K562 (cell line): ENCODE results near the gene FBXO21. TPM values are rescaled to one million over a fixed set of nuclear protein-coding genes. Genes with fewer than 3 reads are reported as not detected.

Experiments
- ATAC-seq: fragments of 200-7000 bp; cut with Tn5 transposase; 3 replicates; pipeline ENCODE4 v1.9.1; 2020; ENCODE audit warnings: moderate library complexity
- BruUV-seq: library from RNA; stranded (reverse); fragments of 400-500 nt; replicated peaks from 2 replicates; lab custom pipeline; 2021; lab: Mats Ljungman, UMichigan
- CTCF ChIA-PET: fragments of 300-600 bp; formaldehyde crosslinking; extraction: SDS; loops from one replicate; lab custom pipeline; 2021; ENCODE audit warnings: low intra/inter-chr PET ratio; lab: Yijun Ruan, JAX
- POLR2A ChIA-PET: fragments of 300-600, 350-650 bp; sonication (Branson Sonifier 250); formaldehyde crosslinking; extraction: SDS; loops from one replicate; lab custom pipeline; 2021; ENCODE audit warnings: antibody characterized with exemption, inconsistent platforms; lab: Yijun Ruan, JAX
- DNase-seq, 4 experiments: peaks; one replicate each; pipeline versions ENCODE4 v3.0.0 to v3.0.0-alpha.2; 2011 to 2018; ENCODE audit warnings: low spot score in 3 of 4, mixed read lengths in 3 of 4; ENCODE audit errors: extremely low read depth in 1 of 4
- FAIRE-seq: peaks from 2 replicates; lab custom pipeline; 2011; peaks lifted over from hg19 to GRCh38; lab: Jason Lieb, UNC
- H2AFZ ChIP-seq: 2 replicates; pipeline ENCODE4 v1.6.0; 2011; ENCODE audit warnings: low read depth, low read length, control low read depth, inconsistent platforms
- H3K27ac ChIP-seq: fragments of 200-600 bp; 3 replicates; pipeline ENCODE4 v1.8.0; 2011; ENCODE audit warnings: low read depth, mild to moderate bottlenecking, control low read depth, inconsistent platforms, low read length, moderate library complexity, mixed read lengths; ENCODE audit errors: extremely low read depth
- H3K27me3 ChIP-seq, 2 experiments: fragments of 300-600 bp in 1 of 2; 2 replicates in 1 of 2; 3 replicates in 1 of 2; pipeline versions ENCODE4 v1.6.0 to v1.8.0; 2011; ENCODE audit warnings: inconsistent platforms in 2 of 2, low read length in 2 of 2, mild to moderate bottlenecking in 1 of 2, mixed read lengths in 1 of 2, moderate library complexity in 1 of 2; ENCODE audit not compliant: control insufficient read depth in 2 of 2, insufficient read depth in 2 of 2
- H3K36me3 ChIP-seq: fragments of 300-600 bp; 3 replicates; pipeline ENCODE4 v1.8.0; 2011; ENCODE audit warnings: mild to moderate bottlenecking, low read length, inconsistent platforms; ENCODE audit not compliant: control insufficient read depth, insufficient read depth
- H3K4me1 ChIP-seq, 2 experiments: fragments of 200-600 bp in 1 of 2; replicated peaks in 1 of 2; 2 replicates in 1 of 2; 3 replicates in 1 of 2; pipeline versions ENCODE4 v1.5.1 to v1.8.0; 2011; ENCODE audit warnings: inconsistent platforms in 2 of 2, low read length in 2 of 2, mild to moderate bottlenecking in 1 of 2, mixed read lengths in 1 of 2, moderate library complexity in 1 of 2; ENCODE audit not compliant: control insufficient read depth in 2 of 2, insufficient read depth in 2 of 2
- H3K4me2 ChIP-seq: 2 replicates; pipeline ENCODE4 v1.6.1; 2011; ENCODE audit warnings: low read length, control low read depth, inconsistent platforms, mixed read lengths; ENCODE audit not compliant: insufficient read depth
- H3K4me3 ChIP-seq: fragments of 200-600 bp; sonication (generic), shearing (Covaris generic); 2 replicates; pipeline ENCODE4 v1.5.1; 2016; ENCODE audit warnings: control low read depth, inconsistent platforms
- H3K79me2 ChIP-seq: fragments of 200-600 bp; 3 replicates; pipeline ENCODE4 v1.8.0; 2011; ENCODE audit warnings: low read length, inconsistent platforms; ENCODE audit not compliant: control insufficient read depth, insufficient read depth
- H3K9ac ChIP-seq, 2 experiments: 2 replicates each; pipeline versions ENCODE4 v1.6.0 to v1.6.1; 2011; ENCODE audit warnings: low read depth in 2 of 2, low read length in 2 of 2, control low read depth in 1 of 2, inconsistent platforms in 1 of 2, mild to moderate bottlenecking in 1 of 2, mixed read lengths in 1 of 2; ENCODE audit not compliant: insufficient read depth in 1 of 2
- H3K9me1 ChIP-seq: one replicate; pipeline ENCODE4 v1.6.0; 2011; ENCODE audit warnings: inconsistent platforms, mild to moderate bottlenecking, low read length, moderate library complexity; ENCODE audit not compliant: control insufficient read depth, insufficient read depth
- H3K9me3 ChIP-seq: replicated peaks from 2 replicates; pipeline ENCODE4 v1.5.1; 2011; ENCODE audit warnings: low read depth, low read length, inconsistent platforms; ENCODE audit not compliant: control insufficient read depth, insufficient read depth
- H4K20me1 ChIP-seq: replicated peaks from 2 replicates; pipeline ENCODE4 v1.6.1; 2011; ENCODE audit warnings: low read length, inconsistent platforms, mixed read lengths; ENCODE audit not compliant: control insufficient read depth, insufficient read depth
- BCOR ChIP-seq: fragments of 450-650 bp; IDR thresholded peaks from 2 replicates; pipeline ENCODE4 v1.6.1; 2016
- C11orf30 ChIP-seq: fragments of 450-650 bp; IDR thresholded peaks from 2 replicates; pipeline ENCODE4 v1.6.1; 2016; ENCODE audit warnings: low read depth, mild to moderate bottlenecking
- HMG20A ChIP-seq: fragments of 450-650 bp; formaldehyde crosslinking; conservative IDR thresholded peaks from 2 replicates; pipeline ENCODE4 v1.4.0; 2020; ENCODE audit warnings: mild to moderate bottlenecking, mixed read lengths
- HNRNPH1 ChIP-seq: fragments of 200-400 bp; formaldehyde crosslinking; optimal IDR thresholded peaks from 2 replicates; pipeline ENCODE3; 2017; ENCODE audit warnings: low read depth, mild to moderate bottlenecking, low read length, moderate library complexity
- NCOA4 ChIP-seq: fragments of 450-650 bp; IDR thresholded peaks from 2 replicates; pipeline ENCODE4 v1.6.1; 2018; ENCODE audit warnings: mild to moderate bottlenecking; ENCODE audit not compliant: partially characterized antibody
- NR0B1 ChIP-seq: fragments of 450-650 bp; IDR thresholded peaks from one replicate; pipeline ENCODE4 v1.6.1; 2018; ENCODE audit warnings: mild to moderate bottlenecking, moderate library complexity; ENCODE audit not compliant: partially characterized antibody
- SETDB1 ChIP-seq: IDR thresholded peaks from one replicate; pipeline ENCODE4 v1.6.1; 2012; ENCODE audit warnings: low read length, control low read depth, inconsistent platforms
- THAP7 ChIP-seq: fragments of 250-450 bp; sonication (Bioruptor Pico); IDR thresholded peaks from 2 replicates; pipeline ENCODE4 v1.5.0; 2021
- TRIM28 ChIP-seq: fragments of 450-650 bp; IDR thresholded peaks from 2 replicates; pipeline ENCODE4 v1.6.1; 2017
- WGBS: fragments of 100-300 bp; shearing (Covaris generic); methylation state at CpG from one replicate; pipeline ENCODE4 v1.1.6; 2016; ENCODE audit warnings: low coverage, mixed read lengths; ENCODE audit not compliant: insufficient coverage; ENCODE audit errors: missing lambda C conversion rate; 5-methylcytosine and 5-hydroxymethylcytosine counted together
- in situ Hi-C: fragments of 300-500 bp; cut with MboI; formaldehyde crosslinking; loops from 4 replicates; pipeline ENCODE4 v1.15.0; 2018; ENCODE audit warnings: inconsistent platforms, mixed read lengths
- intact Hi-C: fragments of 100-400 bp; cut with micrococcal nuclease; formaldehyde crosslinking; loops from 2 replicates; pipeline ENCODE4 v1.14.2; 2022
- polyA plus RNA-seq, 8 experiments: library from polyadenylated mRNA; depleted of rRNA in 4 of 8; stranded (reverse) in 5 of 8; unstranded in 3 of 8; fragments of >200 nt; fragmentation: Nextera tagmentation in 2 of 8; fragmentation: Illumina TruSeq in 1 of 8; extraction: Ambion mirVana in 2 of 8; extraction: Trizol in 1 of 8; gene quantifications; 2 replicates each; pipeline versions ENCODE4 v1.2.1 to v1.2.3, GENCODE V29; 2011 to 2014; ENCODE audit warnings: inconsistent platforms in 1 of 8, missing spikeins in 1 of 8
- total RNA-seq, 7 experiments: library from RNA; depleted of rRNA in 6 of 7; stranded (reverse); fragments of >200 nt in 6 of 7; fragmentation: Illumina TruSeq in 2 of 7; extraction: Trizol in 2 of 7; gene quantifications; 2 replicates each; pipeline versions ENCODE4 v1.2.1 to v1.2.3, GENCODE V29; 2011 to 2021; ENCODE audit warnings: low replicate concordance in 1 of 7
- TF ChIP-seq, protein P1 (sequence below): fragments of 450-650 bp; IDR thresholded peaks from 2 replicates; pipeline ENCODE4 v1.6.1; 2016; ENCODE audit warnings: borderline replicate concordance

FBXO21 gene
- total and polyA plus RNA-seq, 9 of the 15 experiments (the other 6 are each of a cell fraction or from before 2014, with no cell fraction given) = 3.0 to 50.9 (median 9.1) TPM

DNA sequence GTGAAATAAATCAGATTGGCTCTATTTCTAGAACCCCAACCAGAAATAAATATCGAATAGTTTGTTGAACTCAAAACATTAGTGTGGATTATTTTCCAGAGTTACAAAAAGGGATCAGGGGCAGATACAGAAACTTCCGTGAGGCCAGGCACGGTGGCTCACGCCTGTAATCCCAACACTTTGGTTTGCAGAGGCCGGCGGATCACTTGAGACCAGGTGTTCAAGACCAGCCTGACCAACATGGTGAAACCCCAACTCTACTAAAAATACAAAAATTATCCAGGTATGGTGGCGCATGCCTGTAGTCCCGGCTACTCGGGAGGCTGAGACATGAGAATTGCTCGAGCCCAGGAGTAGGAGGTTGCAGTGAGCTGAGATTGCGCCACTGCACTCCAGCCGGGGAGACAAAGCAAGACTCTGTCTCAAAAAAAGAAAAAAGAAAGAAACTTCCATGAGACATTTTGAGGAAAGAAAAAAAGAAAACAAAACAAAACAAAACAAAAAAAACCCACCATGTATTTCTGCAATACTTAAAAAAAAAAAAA lies 2.1 kb downstream of the FBXO21 start:
- POLR2A ChIA-PET = interaction anchor here (1.2 kb wide), 1 partner anchor 12 kb away, joined by 5 read pairs; no protein-coding TSS in a partner anchor
- in situ Hi-C loops (no loop called here), intact Hi-C loops (no loop called here)
- 90% methylated on average over 12 of the region's 12 CpGs for WGBS
- Histone ChIP-seq H3K79me2 (peaks cover 10% of the 10 kb centered on the region; the same call in 2 of the 3 replicates), H3K9me3 (no peaks in the 10 kb centered on the region), H2AFZ (no peak overlapping the region), H3K36me3 (peaks cover 35% of the 10 kb centered on the region; the same call in 2 of the 3 replicates), H4K20me1 (no peaks in the 10 kb centered on the region), H3K9me1 (peaks cover 6% of the 10 kb centered on the region), H3K4me3 (no peak overlapping the region), H3K4me1 (peaks cover 6 to 18% of the 10 kb centered on the region in 2 experiments; a peak in 3 of 5 replicates), H3K9ac (no peak overlapping the region; a peak in 1 of 4 replicates), H3K27me3 (peaks cover 0 to 8% of the 10 kb centered on the region in 2 experiments; a peak in 1 of 5 replicates), H3K27ac (no peak overlapping the region), H3K4me2 (no peak overlapping the region)
- DNase-seq = no peak
- TF ChIP-seq NCOA4 = no peak
- no peak for TF ChIP-seq C11orf30
- no TSS peak for BruUV-seq
- no peak for FAIRE-seq
- ATAC-seq = no peak
- CTCF ChIA-PET = no interaction called here

DNA sequence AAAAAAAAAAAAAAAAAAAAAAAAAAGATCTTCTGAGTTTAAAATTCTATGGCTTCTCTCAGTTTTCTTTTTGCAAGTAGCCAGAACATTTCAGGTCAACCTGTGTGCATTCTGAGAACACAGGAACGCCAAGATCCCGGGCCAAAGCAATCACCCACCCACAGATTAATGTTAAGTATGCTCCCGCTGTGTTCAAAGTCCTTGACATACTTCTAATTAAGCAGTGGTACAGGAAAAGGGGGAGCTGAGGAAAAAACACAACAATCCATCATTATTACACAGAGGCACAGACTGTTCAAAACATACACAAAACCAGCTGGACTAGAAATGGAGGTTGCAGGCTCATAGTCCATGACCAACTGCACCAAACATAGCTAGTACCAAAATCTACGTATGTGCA lies 2.8 kb downstream of the FBXO21 start:
- Histone ChIP-seq H3K9me3 (no peaks in the 10 kb centered on the region), H4K20me1 (no peaks in the 10 kb centered on the region), H3K27ac (no peak overlapping the region), H3K4me2 (no peak overlapping the region), H3K4me3 (no peak overlapping the region), H3K79me2 (peaks cover 10% of the 10 kb centered on the region; the same call in 2 of the 3 replicates), H3K36me3 (peaks cover 35% of the 10 kb centered on the region; the same call in 2 of the 3 replicates), H3K27me3 (peaks cover 0 to 5% of the 10 kb centered on the region in 2 experiments; a peak in 1 of 5 replicates), H3K9ac (no peak overlapping the region), H2AFZ (no peak overlapping the region), H3K9me1 (peaks cover 6% of the 10 kb centered on the region), H3K4me1 (peaks cover 6 to 18% of the 10 kb centered on the region in 2 experiments; a peak in 3 of 5 replicates)
- no TSS peak for BruUV-seq
- POLR2A ChIA-PET = no interaction called here
- no peak for DNase-seq
- ATAC-seq = no peak
- in situ Hi-C loops = no loop called here
- 93% methylated on average over 4 of the region's 4 CpGs for WGBS
- FAIRE-seq = no peak
- CTCF ChIA-PET = no interaction called here
- intact Hi-C loops = no loop called here
- no peak for TF ChIP-seq THAP7 (CRISPR knock-in tag)
- no peak for TF ChIP-seq TRIM28
- no peak for TF ChIP-seq NR0B1
- TF ChIP-seq SETDB1 = no peak
- TF ChIP-seq HNRNPH1 = no peak
- TF ChIP-seq BCOR = no peak
- no peak for TF ChIP-seq HMG20A (CRISPR knock-in tag)
- TF ChIP-seq, protein P1, sequence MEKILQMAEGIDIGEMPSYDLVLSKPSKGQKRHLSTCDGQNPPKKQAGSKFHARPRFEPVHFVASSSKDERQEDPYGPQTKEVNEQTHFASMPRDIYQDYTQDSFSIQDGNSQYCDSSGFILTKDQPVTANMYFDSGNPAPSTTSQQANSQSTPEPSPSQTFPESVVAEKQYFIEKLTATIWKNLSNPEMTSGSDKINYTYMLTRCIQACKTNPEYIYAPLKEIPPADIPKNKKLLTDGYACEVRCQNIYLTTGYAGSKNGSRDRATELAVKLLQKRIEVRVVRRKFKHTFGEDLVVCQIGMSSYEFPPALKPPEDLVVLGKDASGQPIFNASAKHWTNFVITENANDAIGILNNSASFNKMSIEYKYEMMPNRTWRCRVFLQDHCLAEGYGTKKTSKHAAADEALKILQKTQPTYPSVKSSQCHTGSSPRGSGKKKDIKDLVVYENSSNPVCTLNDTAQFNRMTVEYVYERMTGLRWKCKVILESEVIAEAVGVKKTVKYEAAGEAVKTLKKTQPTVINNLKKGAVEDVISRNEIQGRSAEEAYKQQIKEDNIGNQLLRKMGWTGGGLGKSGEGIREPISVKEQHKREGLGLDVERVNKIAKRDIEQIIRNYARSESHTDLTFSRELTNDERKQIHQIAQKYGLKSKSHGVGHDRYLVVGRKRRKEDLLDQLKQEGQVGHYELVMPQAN = no peak
